Spinal cord (tissue), 4 donors: Measurements from ENCODE around the gene TRABD. TPM values are rescaled to one million over a fixed set of nuclear protein-coding genes. Genes with fewer than 3 reads are reported as not detected.

Source experiments
- polyA plus RNA-seq, 2 donors: library from polyadenylated mRNA; unstranded; fragments of 120-200 nt; gene quantifications; one replicate each; pipeline ENCODE4 v1.2.1, GENCODE V29; 2013; ENCODE audit not compliant: insufficient read length in 2 of 2
- total RNA-seq, 2 donors: library from RNA; depleted of rRNA in 1 of 2; stranded (reverse); fragments of 120-200 nt in 1 of 2; fragments of >200 nt in 1 of 2; gene quantifications; one replicate each; pipeline versions ENCODE4 v1.2.3 to v1.2.4, GENCODE V29; 2013 to 2014

TRABD gene
- total and polyA plus RNA-seq, 4 donors = 5.4 to 34.7 (median 21.7) TPM

Other genes with a start within 250 kb of the TRABD start
- gene PIM3, start 225.1 kb upstream of the TRABD start, total RNA-seq = 10 to 100 TPM; 12.9 to 18.5 TPM
- gene PIM3, start 225.1 kb upstream of the TRABD start, polyA plus RNA-seq = 10 to 100 TPM; 27.8 to 27.9 TPM
- under 1 TPM; 0.22 to 0.40 TPM for gene IL17REL, start 173.1 kb upstream of the TRABD start, total RNA-seq
- gene IL17REL, start 173.1 kb upstream of the TRABD start, polyA plus RNA-seq = under 1 TPM; 0.36 to 0.96 TPM
- not detected for gene TTLL8, start 127.6 kb upstream of the TRABD start, total RNA-seq
- gene TTLL8, start 127.6 kb upstream of the TRABD start, polyA plus RNA-seq = not detected
- gene MLC1, start 100.5 kb upstream of the TRABD start, total RNA-seq = 10 to 100 TPM; 76.9 to 77.8 TPM
- 100 to 1,000 TPM; 234 to 353 TPM for gene MLC1, start 100.5 kb upstream of the TRABD start, polyA plus RNA-seq
- gene MOV10L1, start 95.9 kb upstream of the TRABD start, total RNA-seq = 1 to 10 TPM; 3.3 to 3.7 TPM
- gene MOV10L1, start 95.9 kb upstream of the TRABD start, polyA plus RNA-seq = 1 to 10 TPM; 1.9 to 4.9 TPM
- gene PANX2, start 15.2 kb upstream of the TRABD start, total RNA-seq = 1 to 10 TPM; 2.1 to 3.3 TPM
- 10 to 100 TPM; 18.3 to 21.6 TPM for gene PANX2, start 15.2 kb upstream of the TRABD start, polyA plus RNA-seq
- 10 to 100 TPM in 1 of 2 donors, 1 to 10 TPM in 1; 7.6 to 22.2 TPM for gene SELENOO, start 15.1 kb downstream of the TRABD start, total RNA-seq
- gene SELENOO, start 15.1 kb downstream of the TRABD start, polyA plus RNA-seq = 10 to 100 TPM; 29.1 to 41.2 TPM
- 10 to 100 TPM; 23.0 to 44.2 TPM for gene TUBGCP6, start 59.1 kb downstream of the TRABD start, total RNA-seq
- 10 to 100 TPM; 57.8 to 68.3 TPM for gene TUBGCP6, start 59.1 kb downstream of the TRABD start, polyA plus RNA-seq
- 10 to 100 TPM; 16.2 to 18.5 TPM for gene HDAC10, start 65.4 kb downstream of the TRABD start, total RNA-seq
- 10 to 100 TPM; 55.9 to 74.3 TPM for gene HDAC10, start 65.4 kb downstream of the TRABD start, polyA plus RNA-seq
- 10 to 100 TPM; 13.2 to 20.8 TPM for gene MAPK12, start 75.8 kb downstream of the TRABD start, total RNA-seq
- gene MAPK12, start 75.8 kb downstream of the TRABD start, polyA plus RNA-seq = 10 to 100 TPM; 29.9 to 57.6 TPM
- 10 to 100 TPM in 1 of 2 donors, 1 to 10 TPM in 1; 5.7 to 14.1 TPM for gene MAPK11, start 84.5 kb downstream of the TRABD start, total RNA-seq
- gene MAPK11, start 84.5 kb downstream of the TRABD start, polyA plus RNA-seq = 10 to 100 TPM; 36.4 to 40.2 TPM
- 10 to 100 TPM; 41.1 to 65.5 TPM for gene PLXNB2, start 121.7 kb downstream of the TRABD start, total RNA-seq
- gene PLXNB2, start 121.7 kb downstream of the TRABD start, polyA plus RNA-seq = 10 to 100 TPM; 96.6 to 97.3 TPM
- gene DENND6B, start 141.1 kb downstream of the TRABD start, total RNA-seq = 10 to 100 TPM in 1 of 2 donors, 1 to 10 TPM in 1; 9.1 to 12.7 TPM
- 10 to 100 TPM; 41.3 to 45.7 TPM for gene DENND6B, start 141.1 kb downstream of the TRABD start, polyA plus RNA-seq
- gene PPP6R2, start 157.4 kb downstream of the TRABD start, total RNA-seq = 10 to 100 TPM; 42.9 to 63.4 TPM
- gene PPP6R2, start 157.4 kb downstream of the TRABD start, polyA plus RNA-seq = 10 to 100 TPM; 71.5 to 84.9 TPM